Thyroid gland (tissue), 4 donors: ENCODE results near the gene RPL10A. TPM values are rescaled to one million over a fixed set of nuclear protein-coding genes. Genes with fewer than 3 reads are reported as not detected.
"Not testable (repeated sequence)": the region's sequence is repeated elsewhere in the genome, so short reads cannot be mapped to it uniquely, and the experiment has no call there.

ENCODE experiments used
- DNase-seq, 2 donors: peaks; one replicate each; pipeline ENCODE4 v3.0.0-alpha.2; 2019
- H3K27ac ChIP-seq, 3 donors: fragments of 200-600 bp; sonication (generic); 1 replicate in 2 of 3; 2 replicates in 1 of 3; pipeline ENCODE4 v1.5.1; 2016 to 2019; ENCODE audit warnings: mild to moderate bottlenecking in 1 of 3, moderate library complexity in 1 of 3
- H3K27me3 ChIP-seq: fragments of 200-600 bp; sonication (generic); one replicate; pipeline ENCODE4 v1.5.1; 2019
- H3K36me3 ChIP-seq, 2 donors: fragments of 200-600 bp; sonication (generic); one replicate each; pipeline ENCODE4 v1.5.1; 2016 to 2019
- H3K4me1 ChIP-seq, 2 donors: fragments of 200-600 bp; sonication (generic); one replicate each; pipeline ENCODE4 v1.5.1; 2017 to 2019
- H3K4me3 ChIP-seq, 3 donors: fragments of 200-600 bp; sonication (generic); replicated peaks in 1 of 3; 1 replicate in 2 of 3; 2 replicates in 1 of 3; pipeline ENCODE4 v1.5.1; 2016; ENCODE audit warnings: mild to moderate bottlenecking in 1 of 3
- H3K9me3 ChIP-seq: fragments of 200-600 bp; sonication (generic); one replicate; pipeline ENCODE4 v1.5.1; 2017
- CTCF ChIP-seq, 6 experiments: fragments of 200-600 bp in 3 of 6; fragments of 450-650 bp in 3 of 6; sonication (generic) in 3 of 6; IDR thresholded peaks; one replicate each; pipeline ENCODE4 v1.5.1; 2016 to 2019; ENCODE audit warnings: antibody characterized with exemption in 6 of 6, mild to moderate bottlenecking in 2 of 6, inconsistent platforms in 1 of 6, moderate library complexity in 1 of 6
- POLR2A ChIP-seq, 2 donors: fragments of 450-650 bp; IDR thresholded peaks; one replicate each; pipeline ENCODE4 v1.6.1; 2017; ENCODE audit warnings: antibody characterized with exemption in 2 of 2, mild to moderate bottlenecking in 2 of 2, moderate library complexity in 1 of 2
- WGBS, 2 donors: methylation state at CpG; one replicate each; pipeline ENCODE4 v1.1.5; 2017; 5-methylcytosine and 5-hydroxymethylcytosine counted together
- intact Hi-C: fragments of 100-400 bp; cut with DNase I; formaldehyde crosslinking; loops from one replicate; pipeline ENCODE4 v1.15.1; 2023
- total RNA-seq, 4 donors: library from RNA; depleted of rRNA; stranded (reverse); fragments of >200 nt; gene quantifications; one replicate each; pipeline ENCODE4 v1.2.3, GENCODE V29; 2016

RPL10A gene
- total RNA-seq, 4 donors from 2014 or later, result 1,123 to 2,881 (median 1,235) TPM

GRCh38 chr6:35427435-35427834 lies 40.8 kb upstream of the RPL10A start:
- Histone ChIP-seq H3K27ac (no peak overlapping the region), H3K9me3 (no peaks in the 10 kb centered on the region), H3K36me3 (peaks cover 33 to 40% of the 10 kb centered on the region in 2 donors), H3K27me3 (no peaks in the 10 kb centered on the region), H3K4me1 (no peaks in the 10 kb centered on the region), H3K4me3 (no peak overlapping the region)
- DNase-seq, result no peak
- 89 to 100% methylated on average over 5 of the region's 5 CpGs for WGBS, 2 donors
- TF ChIP-seq POLR2A (IDR thresholded peaks at IDR 0.05) (no peak), CTCF (IDR thresholded peaks at IDR 0.05) (no peak)
- intact Hi-C loops, result no loop called here

- no peak for DNase-seq
- no peaks in the 10 kb centered on the region for H3K27me3 ChIP-seq
- WGBS, 2 donors, result 85 to 90% methylated on average over 8 of the region's 9 CpGs
- intact Hi-C loops, result no loop called here
- TF ChIP-seq POLR2A (IDR thresholded peaks at IDR 0.05) (no peak), CTCF (IDR thresholded peaks at IDR 0.05) (no peak)
- H3K36me3 ChIP-seq, result peaks cover 31 to 36% of the 10 kb centered on the region in 2 donors
- H3K4me3 ChIP-seq, result no peak overlapping the region
- H3K9me3 ChIP-seq, result no peaks in the 10 kb centered on the region
- H3K27ac ChIP-seq, result no peak overlapping the region
- no peaks in the 10 kb centered on the region for H3K4me1 ChIP-seq
These were observed 40.3 kb upstream of the RPL10A start for GRCh38 chr6:35427851-35428321.

- Histone ChIP-seq H3K36me3 (peaks cover 31 to 36% of the 10 kb centered on the region in 2 donors), H3K4me1 (no peaks in the 10 kb centered on the region), H3K27ac (no peak overlapping the region), H3K9me3 (no peaks in the 10 kb centered on the region), H3K27me3 (no peaks in the 10 kb centered on the region), H3K4me3 (no peak overlapping the region)
- no peak for DNase-seq
- intact Hi-C loops, result no loop called here
- TF ChIP-seq POLR2A (IDR thresholded peaks at IDR 0.05) (no peak), CTCF (IDR thresholded peaks at IDR 0.05) (no peak)
- 85 to 87% methylated on average over 10 of the region's 10 CpGs for WGBS, 2 donors
These were observed 39.6 kb upstream of the RPL10A start for GRCh38 chr6:35428421-35429149.

- Histone ChIP-seq H3K36me3 (peaks cover 25 to 29% of the 10 kb centered on the region in 2 donors), H3K9me3 (no peaks in the 10 kb centered on the region), H3K4me1 (no peaks in the 10 kb centered on the region), H3K4me3 (no peak overlapping the region), H3K27me3 (no peaks in the 10 kb centered on the region), H3K27ac (no peak overlapping the region)
- intact Hi-C loops, result no loop called here
- no peak for DNase-seq
- 96 to 98% methylated on average over 2 of the region's 2 CpGs for WGBS, 2 donors
- TF ChIP-seq CTCF (IDR thresholded peaks at IDR 0.05), result no peak
- no peak for TF ChIP-seq POLR2A (IDR thresholded peaks at IDR 0.05)
These were observed 38.7 kb upstream of the RPL10A start for GRCh38 chr6:35429463-35429862.

- intact Hi-C loops, result no loop called here
- peaks cover 1 to 5% of the 10 kb centered on the region in 2 donors for H3K36me3 ChIP-seq
- H3K27me3 ChIP-seq, result no peaks in the 10 kb centered on the region
- no peak overlapping the region for H3K4me3 ChIP-seq
- no peak overlapping the region for H3K27ac ChIP-seq
- TF ChIP-seq POLR2A (IDR thresholded peaks at IDR 0.05), result no peak
- WGBS, 2 donors, result 72% methylated on average over 4 of the region's 4 CpGs
- peaks cover 0 to 4% of the 10 kb centered on the region in 2 donors for H3K4me1 ChIP-seq
- DNase-seq, result no peak
- H3K9me3 ChIP-seq, result no peaks in the 10 kb centered on the region
These were observed 35.9 kb upstream of the RPL10A start for GRCh38 chr6:35432291-35432690.

GRCh38 chr6:35432702-35433101 lies 35.5 kb upstream of the RPL10A start:
- H3K4me3 ChIP-seq, H3K27ac ChIP-seq, intact Hi-C loops, H3K9me3 ChIP-seq, H3K27me3 ChIP-seq, DNase-seq, H3K4me1 ChIP-seq, H3K36me3 ChIP-seq: not testable (repeated sequence)
- 76 to 81% methylated on average over 3 of the region's 3 CpGs for WGBS, 2 donors
